Liver (tissue), 3 donors: ENCODE measurements around the gene FAM83B.

Source experiments
- EGR1 ChIP-seq, 2 donors: IDR thresholded peaks; 2 replicates each; pipeline ENCODE4 v1.6.1; 2016 to 2018; ENCODE audit warnings: antibody characterized with exemption in 2 of 2, low read depth in 2 of 2
- GABPA ChIP-seq, 2 donors: IDR thresholded peaks in 1 of 2; conservative IDR thresholded peaks in 1 of 2; 2 replicates each; pipeline ENCODE4 v1.6.1; 2016; ENCODE audit warnings: antibody characterized with exemption in 2 of 2, mild to moderate bottlenecking in 1 of 2, moderate library complexity in 1 of 2
- HNF4A ChIP-seq, 2 donors: conservative IDR thresholded peaks; 2 replicates each; pipeline ENCODE4 v1.6.1; 2016; ENCODE audit warnings: antibody characterized with exemption in 2 of 2, mild to moderate bottlenecking in 2 of 2
- JUND ChIP-seq, 2 donors: IDR thresholded peaks; 2 replicates each; pipeline ENCODE4 v1.6.1; 2016; ENCODE audit warnings: antibody characterized with exemption in 2 of 2
- RAD21 ChIP-seq, 2 donors: IDR thresholded peaks; 2 replicates each; pipeline ENCODE4 v1.6.1; 2016; ENCODE audit warnings: antibody characterized with exemption in 2 of 2, mild to moderate bottlenecking in 2 of 2
- RXRA ChIP-seq, 2 donors: IDR thresholded peaks; 2 replicates each; pipeline ENCODE4 v1.6.1; 2017 to 2018; ENCODE audit warnings: antibody characterized with exemption in 2 of 2, mild to moderate bottlenecking in 1 of 2
- SP1 ChIP-seq: IDR thresholded peaks from 2 replicates; pipeline ENCODE4 v1.6.1; 2018; ENCODE audit warnings: antibody characterized with exemption, mild to moderate bottlenecking
- TAF1 ChIP-seq: conservative IDR thresholded peaks from 2 replicates; pipeline ENCODE4 v1.6.1; 2016; ENCODE audit warnings: antibody characterized with exemption, mild to moderate bottlenecking
- YY1 ChIP-seq: IDR thresholded peaks from 2 replicates; pipeline ENCODE4 v1.6.1; 2016; ENCODE audit warnings: antibody characterized with exemption, mild to moderate bottlenecking
- TF ChIP-seq, protein P1 (sequence below): fragments of 150-350 bp; IDR thresholded peaks from 2 replicates; pipeline ENCODE4 v1.5.1; 2017; ENCODE audit warnings: improper control_type of control experiment, low read depth, low read length; ENCODE audit not compliant: missing input control
- TF ChIP-seq, protein P2 (sequence below): IDR thresholded peaks from 2 replicates; pipeline ENCODE4 v1.6.1; 2016; ENCODE audit warnings: antibody characterized with exemption, mild to moderate bottlenecking
- TF ChIP-seq, protein P3 (sequence below): IDR thresholded peaks from 2 replicates; pipeline ENCODE4 v1.6.1; 2016; ENCODE audit warnings: antibody characterized with exemption
- TF ChIP-seq, protein P4 (sequence below): IDR thresholded peaks from 2 replicates; pipeline ENCODE4 v1.6.1; 2016; ENCODE audit warnings: antibody characterized with exemption
- donor health status: healthy.
- donor health status: healthy.

DNA sequence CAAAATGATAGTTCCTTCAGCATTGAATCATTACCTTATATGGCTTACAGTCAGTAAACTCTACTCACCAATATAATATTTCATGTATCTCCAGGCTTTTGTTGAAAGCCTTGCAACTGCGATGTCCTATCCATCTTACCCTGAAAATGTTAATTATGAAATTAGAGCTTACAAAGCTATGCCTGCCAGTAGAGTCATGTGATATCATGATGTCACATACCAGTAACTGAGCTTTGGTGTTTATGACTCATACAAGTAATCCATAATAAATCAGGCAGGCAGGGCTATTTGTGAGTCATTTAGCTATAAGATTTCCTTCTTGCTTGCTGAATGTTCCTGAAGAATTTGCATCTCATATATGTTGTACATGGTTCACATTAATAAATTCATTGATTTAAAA lies 44.9 kb upstream of the FAM83B start:
- TF ChIP-seq, protein P1, sequence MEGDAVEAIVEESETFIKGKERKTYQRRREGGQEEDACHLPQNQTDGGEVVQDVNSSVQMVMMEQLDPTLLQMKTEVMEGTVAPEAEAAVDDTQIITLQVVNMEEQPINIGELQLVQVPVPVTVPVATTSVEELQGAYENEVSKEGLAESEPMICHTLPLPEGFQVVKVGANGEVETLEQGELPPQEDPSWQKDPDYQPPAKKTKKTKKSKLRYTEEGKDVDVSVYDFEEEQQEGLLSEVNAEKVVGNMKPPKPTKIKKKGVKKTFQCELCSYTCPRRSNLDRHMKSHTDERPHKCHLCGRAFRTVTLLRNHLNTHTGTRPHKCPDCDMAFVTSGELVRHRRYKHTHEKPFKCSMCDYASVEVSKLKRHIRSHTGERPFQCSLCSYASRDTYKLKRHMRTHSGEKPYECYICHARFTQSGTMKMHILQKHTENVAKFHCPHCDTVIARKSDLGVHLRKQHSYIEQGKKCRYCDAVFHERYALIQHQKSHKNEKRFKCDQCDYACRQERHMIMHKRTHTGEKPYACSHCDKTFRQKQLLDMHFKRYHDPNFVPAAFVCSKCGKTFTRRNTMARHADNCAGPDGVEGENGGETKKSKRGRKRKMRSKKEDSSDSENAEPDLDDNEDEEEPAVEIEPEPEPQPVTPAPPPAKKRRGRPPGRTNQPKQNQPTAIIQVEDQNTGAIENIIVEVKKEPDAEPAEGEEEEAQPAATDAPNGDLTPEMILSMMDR: no peak
- TF ChIP-seq TAF1: no peak
- TF ChIP-seq, protein P2, sequence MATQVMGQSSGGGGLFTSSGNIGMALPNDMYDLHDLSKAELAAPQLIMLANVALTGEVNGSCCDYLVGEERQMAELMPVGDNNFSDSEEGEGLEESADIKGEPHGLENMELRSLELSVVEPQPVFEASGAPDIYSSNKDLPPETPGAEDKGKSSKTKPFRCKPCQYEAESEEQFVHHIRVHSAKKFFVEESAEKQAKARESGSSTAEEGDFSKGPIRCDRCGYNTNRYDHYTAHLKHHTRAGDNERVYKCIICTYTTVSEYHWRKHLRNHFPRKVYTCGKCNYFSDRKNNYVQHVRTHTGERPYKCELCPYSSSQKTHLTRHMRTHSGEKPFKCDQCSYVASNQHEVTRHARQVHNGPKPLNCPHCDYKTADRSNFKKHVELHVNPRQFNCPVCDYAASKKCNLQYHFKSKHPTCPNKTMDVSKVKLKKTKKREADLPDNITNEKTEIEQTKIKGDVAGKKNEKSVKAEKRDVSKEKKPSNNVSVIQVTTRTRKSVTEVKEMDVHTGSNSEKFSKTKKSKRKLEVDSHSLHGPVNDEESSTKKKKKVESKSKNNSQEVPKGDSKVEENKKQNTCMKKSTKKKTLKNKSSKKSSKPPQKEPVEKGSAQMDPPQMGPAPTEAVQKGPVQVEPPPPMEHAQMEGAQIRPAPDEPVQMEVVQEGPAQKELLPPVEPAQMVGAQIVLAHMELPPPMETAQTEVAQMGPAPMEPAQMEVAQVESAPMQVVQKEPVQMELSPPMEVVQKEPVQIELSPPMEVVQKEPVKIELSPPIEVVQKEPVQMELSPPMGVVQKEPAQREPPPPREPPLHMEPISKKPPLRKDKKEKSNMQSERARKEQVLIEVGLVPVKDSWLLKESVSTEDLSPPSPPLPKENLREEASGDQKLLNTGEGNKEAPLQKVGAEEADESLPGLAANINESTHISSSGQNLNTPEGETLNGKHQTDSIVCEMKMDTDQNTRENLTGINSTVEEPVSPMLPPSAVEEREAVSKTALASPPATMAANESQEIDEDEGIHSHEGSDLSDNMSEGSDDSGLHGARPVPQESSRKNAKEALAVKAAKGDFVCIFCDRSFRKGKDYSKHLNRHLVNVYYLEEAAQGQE: no peak
- TF ChIP-seq YY1: no peak
- no peak for TF ChIP-seq GABPA (IDR thresholded peaks at IDR 0.05 in 1 of 2, conservative IDR thresholded peaks at IDR 0.05 in 1 of 2)
- TF ChIP-seq, protein P3, sequence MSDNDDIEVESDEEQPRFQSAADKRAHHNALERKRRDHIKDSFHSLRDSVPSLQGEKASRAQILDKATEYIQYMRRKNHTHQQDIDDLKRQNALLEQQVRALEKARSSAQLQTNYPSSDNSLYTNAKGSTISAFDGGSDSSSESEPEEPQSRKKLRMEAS: no peak
- TF ChIP-seq, protein P4, sequence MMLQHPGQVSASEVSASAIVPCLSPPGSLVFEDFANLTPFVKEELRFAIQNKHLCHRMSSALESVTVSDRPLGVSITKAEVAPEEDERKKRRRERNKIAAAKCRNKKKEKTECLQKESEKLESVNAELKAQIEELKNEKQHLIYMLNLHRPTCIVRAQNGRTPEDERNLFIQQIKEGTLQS: no peak
- no peak for TF ChIP-seq RAD21 (IDR thresholded peaks at IDR 0.05)
- TF ChIP-seq SP1: no peak
- TF ChIP-seq EGR1 (IDR thresholded peaks at IDR 0.05; ENCODE audit: low read depth in 2 of 2): no peak
- no peak for TF ChIP-seq RXRA (IDR thresholded peaks at IDR 0.05)
- no peak for TF ChIP-seq JUND (IDR thresholded peaks at IDR 0.05)
- TF ChIP-seq HNF4A (conservative IDR thresholded peaks at IDR 0.05): no peak
